SK-N-SH treated with all-trans-retinoic acid at 6 μM for 48 hours (cell line): ENCODE data around the gene SLC35D3.

ENCODE experiments used
- ATAC-seq: fragments of 200-7000 bp; cut with Tn5 transposase; 3 replicates; pipeline ENCODE4 v1.9.1; 2020; ENCODE audit warnings: mild to moderate bottlenecking, moderate library complexity
- ARNTL ChIP-seq: fragments of 450-650 bp; formaldehyde crosslinking; IDR thresholded peaks from 2 replicates; pipeline ENCODE4 v1.5.0; 2020; ENCODE audit warnings: low read depth, mild to moderate bottlenecking, moderate library complexity, borderline replicate concordance
- BACH2 ChIP-seq: fragments of 250-450 bp; sonication (Bioruptor Pico); IDR thresholded peaks from 2 replicates; pipeline ENCODE4 v1.9.0; 2021; ENCODE audit warnings: mild to moderate bottlenecking, borderline replicate concordance
- CSDC2 ChIP-seq: fragments of 250-450 bp; sonication (Bioruptor Pico); IDR thresholded peaks from 2 replicates; pipeline ENCODE4 v1.5.0; 2020; ENCODE audit warnings: mild to moderate bottlenecking, moderate library complexity
- ESRRG ChIP-seq: fragments of 250-450 bp; sonication (Bioruptor Pico); IDR thresholded peaks from 2 replicates; pipeline ENCODE4 v1.6.1; 2021; ENCODE audit warnings: mild to moderate bottlenecking
- GLIS3 ChIP-seq: fragments of 250-450 bp; sonication (Bioruptor Pico); IDR thresholded peaks from 2 replicates; pipeline ENCODE4 v1.5.0; 2020; ENCODE audit warnings: mild to moderate bottlenecking, moderate library complexity
- ISL1 ChIP-seq: fragments of 250-450 bp; sonication (Bioruptor Pico); IDR thresholded peaks from 2 replicates; pipeline ENCODE4 v2.1.2; 2022; ENCODE audit warnings: mild to moderate bottlenecking, moderate library complexity
- OSR1 ChIP-seq: fragments of 250-450 bp; sonication (Bioruptor Pico); IDR thresholded peaks from 2 replicates; pipeline ENCODE4 v1.8.0; 2022; ENCODE audit warnings: moderate library complexity, mild to moderate bottlenecking, inconsistent platforms
- POU6F1 ChIP-seq: fragments of 250-450 bp; sonication (Bioruptor Pico); IDR thresholded peaks from 2 replicates; pipeline ENCODE4 v1.8.0; 2021; ENCODE audit warnings: low read depth, mild to moderate bottlenecking, moderate library complexity, borderline replicate concordance
- PPARA ChIP-seq: fragments of 250-450 bp; sonication (Bioruptor Pico); IDR thresholded peaks from 2 replicates; pipeline ENCODE4 v1.5.0; 2020; ENCODE audit warnings: mild to moderate bottlenecking, borderline replicate concordance
- RARB ChIP-seq: fragments of 250-450 bp; sonication (Bioruptor Pico); IDR thresholded peaks from 2 replicates; pipeline ENCODE4 v1.8.0; 2021; ENCODE audit warnings: mild to moderate bottlenecking, moderate library complexity
- TCF4 ChIP-seq: fragments of 250-450 bp; sonication (Bioruptor Pico); IDR thresholded peaks from 2 replicates; pipeline ENCODE4 v1.8.0; 2021; ENCODE audit warnings: mild to moderate bottlenecking, moderate library complexity, borderline replicate concordance
- TOX ChIP-seq: fragments of 250-450 bp; sonication (Bioruptor Pico); IDR thresholded peaks from 2 replicates; pipeline ENCODE4 v1.8.0; 2021; ENCODE audit warnings: mild to moderate bottlenecking, moderate library complexity, borderline replicate concordance
- ZC3H10 ChIP-seq: fragments of 250-450 bp; sonication (Bioruptor Pico); IDR thresholded peaks from 2 replicates; pipeline ENCODE4 v1.5.1; 2021; ENCODE audit warnings: mild to moderate bottlenecking, moderate library complexity
- ZFP3 ChIP-seq: fragments of 250-450 bp; sonication (Bioruptor Pico); IDR thresholded peaks from 2 replicates; pipeline ENCODE4 v1.5.0; 2020; ENCODE audit warnings: mild to moderate bottlenecking, moderate library complexity
- ZFP30 ChIP-seq: fragments of 450-650 bp; formaldehyde crosslinking; IDR thresholded peaks from 2 replicates; pipeline ENCODE4 v1.5.0; 2022; ENCODE audit warnings: mild to moderate bottlenecking, moderate library complexity
- ZNF565 ChIP-seq: fragments of 450-650 bp; formaldehyde crosslinking; conservative IDR thresholded peaks from 2 replicates; pipeline ENCODE4 v1.5.0; 2020; ENCODE audit warnings: low read depth, mild to moderate bottlenecking, moderate library complexity
- ZNF70 ChIP-seq: fragments of 450-650 bp; formaldehyde crosslinking; IDR thresholded peaks from 2 replicates; pipeline ENCODE4 v1.5.0; 2020; ENCODE audit warnings: mild to moderate bottlenecking, moderate library complexity
- ZNF8 ChIP-seq: fragments of 450-650 bp; formaldehyde crosslinking; IDR thresholded peaks from 2 replicates; pipeline ENCODE4 v1.5.0; 2020; ENCODE audit warnings: mild to moderate bottlenecking, moderate library complexity
- TF ChIP-seq, protein P1 (sequence below): fragments of 250-450 bp; sonication (Bioruptor Pico); IDR thresholded peaks from 2 replicates; pipeline ENCODE4 v1.5.0; 2020; ENCODE audit warnings: mild to moderate bottlenecking, moderate library complexity
- TF ChIP-seq, protein P2 (sequence below): fragments of 250-450 bp; sonication (Bioruptor Pico); IDR thresholded peaks from 2 replicates; pipeline ENCODE4 v1.5.1; 2020; ENCODE audit warnings: low read depth, mild to moderate bottlenecking, moderate library complexity
- TF ChIP-seq, protein P3 (sequence below): fragments of 250-450 bp; sonication (Bioruptor Pico); IDR thresholded peaks from 2 replicates; pipeline ENCODE4 v1.8.0; 2020; ENCODE audit warnings: mild to moderate bottlenecking, moderate library complexity, borderline replicate concordance
- TF ChIP-seq, protein P4 (sequence below): fragments of 250-450 bp; sonication (Bioruptor Pico); IDR thresholded peaks from 2 replicates; pipeline ENCODE4 v1.5.1; 2021; ENCODE audit warnings: mild to moderate bottlenecking, moderate library complexity

SLC35D3 gene

DNA sequence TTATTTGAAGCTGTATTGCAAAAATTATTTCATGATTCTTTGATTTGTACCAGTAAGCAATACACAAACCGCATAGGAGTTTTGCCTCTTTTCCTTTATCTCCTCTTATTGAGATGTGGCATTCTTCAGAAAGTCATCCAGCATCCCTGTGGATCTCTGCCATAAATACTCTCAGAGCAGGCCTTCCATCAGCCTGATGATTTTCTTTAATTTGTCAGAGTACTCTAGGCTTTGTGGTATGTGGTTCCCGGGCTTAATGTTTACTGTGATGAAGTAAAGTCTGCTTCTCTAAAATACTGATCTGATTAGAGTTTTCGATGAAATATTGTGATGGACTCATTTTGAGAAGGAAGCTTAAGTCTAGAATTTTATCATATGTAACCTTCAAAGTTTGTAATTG, 31.1 kb upstream of the SLC35D3 start:
- TF ChIP-seq ZFP3 (CRISPR knock-in tag) = peak; percentile 69; the same call in 1 of the 2 replicates
- TF ChIP-seq GLIS3 (CRISPR knock-in tag) = 0 out of 2 replicates have a peak, but pooled peaks have one; percentile 60
- TF ChIP-seq ARNTL = no peak
- peak; percentile 84 for TF ChIP-seq ISL1
- TF ChIP-seq, all 23 proteins: peak for 3
- ATAC-seq = peak; percentile 57

GRCh38 chr6:136893187-136893586, 28.9 kb upstream of the SLC35D3 start:
- ATAC-seq = no peak
- TF ChIP-seq, protein P1, sequence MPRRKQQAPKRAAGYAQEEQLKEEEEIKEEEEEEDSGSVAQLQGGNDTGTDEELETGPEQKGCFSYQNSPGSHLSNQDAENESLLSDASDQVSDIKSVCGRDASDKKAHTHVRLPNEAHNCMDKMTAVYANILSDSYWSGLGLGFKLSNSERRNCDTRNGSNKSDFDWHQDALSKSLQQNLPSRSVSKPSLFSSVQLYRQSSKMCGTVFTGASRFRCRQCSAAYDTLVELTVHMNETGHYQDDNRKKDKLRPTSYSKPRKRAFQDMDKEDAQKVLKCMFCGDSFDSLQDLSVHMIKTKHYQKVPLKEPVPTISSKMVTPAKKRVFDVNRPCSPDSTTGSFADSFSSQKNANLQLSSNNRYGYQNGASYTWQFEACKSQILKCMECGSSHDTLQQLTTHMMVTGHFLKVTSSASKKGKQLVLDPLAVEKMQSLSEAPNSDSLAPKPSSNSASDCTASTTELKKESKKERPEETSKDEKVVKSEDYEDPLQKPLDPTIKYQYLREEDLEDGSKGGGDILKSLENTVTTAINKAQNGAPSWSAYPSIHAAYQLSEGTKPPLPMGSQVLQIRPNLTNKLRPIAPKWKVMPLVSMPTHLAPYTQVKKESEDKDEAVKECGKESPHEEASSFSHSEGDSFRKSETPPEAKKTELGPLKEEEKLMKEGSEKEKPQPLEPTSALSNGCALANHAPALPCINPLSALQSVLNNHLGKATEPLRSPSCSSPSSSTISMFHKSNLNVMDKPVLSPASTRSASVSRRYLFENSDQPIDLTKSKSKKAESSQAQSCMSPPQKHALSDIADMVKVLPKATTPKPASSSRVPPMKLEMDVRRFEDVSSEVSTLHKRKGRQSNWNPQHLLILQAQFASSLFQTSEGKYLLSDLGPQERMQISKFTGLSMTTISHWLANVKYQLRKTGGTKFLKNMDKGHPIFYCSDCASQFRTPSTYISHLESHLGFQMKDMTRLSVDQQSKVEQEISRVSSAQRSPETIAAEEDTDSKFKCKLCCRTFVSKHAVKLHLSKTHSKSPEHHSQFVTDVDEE (CRISPR knock-in tag) = no peak
- no peak for TF ChIP-seq ZNF8 (CRISPR knock-in tag)
- no peak for TF ChIP-seq TOX (CRISPR knock-in tag)
- no peak for TF ChIP-seq RARB (CRISPR knock-in tag)
- TF ChIP-seq TCF4 (CRISPR knock-in tag) = no peak
- no peak for TF ChIP-seq GLIS3 (CRISPR knock-in tag)
- no peak for TF ChIP-seq BACH2 (CRISPR knock-in tag)
- no peak for TF ChIP-seq ZFP30
- TF ChIP-seq, protein P2, sequence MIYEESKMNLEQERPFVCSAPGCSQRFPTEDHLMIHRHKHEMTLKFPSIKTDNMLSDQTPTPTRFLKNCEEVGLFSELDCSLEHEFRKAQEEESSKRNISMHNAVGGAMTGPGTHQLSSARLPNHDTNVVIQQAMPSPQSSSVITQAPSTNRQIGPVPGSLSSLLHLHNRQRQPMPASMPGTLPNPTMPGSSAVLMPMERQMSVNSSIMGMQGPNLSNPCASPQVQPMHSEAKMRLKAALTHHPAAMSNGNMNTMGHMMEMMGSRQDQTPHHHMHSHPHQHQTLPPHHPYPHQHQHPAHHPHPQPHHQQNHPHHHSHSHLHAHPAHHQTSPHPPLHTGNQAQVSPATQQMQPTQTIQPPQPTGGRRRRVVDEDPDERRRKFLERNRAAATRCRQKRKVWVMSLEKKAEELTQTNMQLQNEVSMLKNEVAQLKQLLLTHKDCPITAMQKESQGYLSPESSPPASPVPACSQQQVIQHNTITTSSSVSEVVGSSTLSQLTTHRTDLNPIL (CRISPR knock-in tag) = no peak

DNA sequence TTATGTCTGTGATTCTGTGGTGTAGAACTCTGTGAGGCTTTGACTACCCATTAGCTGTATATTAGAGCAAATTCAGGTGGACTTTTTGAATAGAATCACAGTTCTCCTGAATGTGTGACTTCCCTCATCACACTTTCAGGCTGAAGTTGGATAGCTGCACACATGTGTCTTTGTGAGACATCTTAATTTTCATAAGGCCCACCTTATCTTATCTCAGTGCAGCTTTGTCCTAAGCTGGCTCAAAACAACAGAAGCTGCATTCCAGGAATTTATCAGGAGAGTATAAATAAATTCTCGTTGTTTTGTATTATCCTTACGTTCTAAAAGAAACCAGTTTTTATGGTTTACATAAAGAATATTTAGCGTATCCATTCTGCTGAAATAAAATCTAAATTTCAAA, 26.2 kb upstream of the SLC35D3 start:
- no peak for ATAC-seq
- TF ChIP-seq TCF4 (CRISPR knock-in tag) (no peak), ZNF70 (CRISPR knock-in tag) (no peak), OSR1 (CRISPR knock-in tag) (no peak), GLIS3 (CRISPR knock-in tag) (no peak)
- TF ChIP-seq, protein P1 (CRISPR knock-in tag) = no peak
- TF ChIP-seq, protein P3, sequence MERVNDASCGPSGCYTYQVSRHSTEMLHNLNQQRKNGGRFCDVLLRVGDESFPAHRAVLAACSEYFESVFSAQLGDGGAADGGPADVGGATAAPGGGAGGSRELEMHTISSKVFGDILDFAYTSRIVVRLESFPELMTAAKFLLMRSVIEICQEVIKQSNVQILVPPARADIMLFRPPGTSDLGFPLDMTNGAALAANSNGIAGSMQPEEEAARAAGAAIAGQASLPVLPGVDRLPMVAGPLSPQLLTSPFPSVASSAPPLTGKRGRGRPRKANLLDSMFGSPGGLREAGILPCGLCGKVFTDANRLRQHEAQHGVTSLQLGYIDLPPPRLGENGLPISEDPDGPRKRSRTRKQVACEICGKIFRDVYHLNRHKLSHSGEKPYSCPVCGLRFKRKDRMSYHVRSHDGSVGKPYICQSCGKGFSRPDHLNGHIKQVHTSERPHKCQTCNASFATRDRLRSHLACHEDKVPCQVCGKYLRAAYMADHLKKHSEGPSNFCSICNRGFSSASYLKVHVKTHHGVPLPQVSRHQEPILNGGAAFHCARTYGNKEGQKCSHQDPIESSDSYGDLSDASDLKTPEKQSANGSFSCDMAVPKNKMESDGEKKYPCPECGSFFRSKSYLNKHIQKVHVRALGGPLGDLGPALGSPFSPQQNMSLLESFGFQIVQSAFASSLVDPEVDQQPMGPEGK (CRISPR knock-in tag) = no peak

GRCh38 chr6:136897071-136897470, 25.0 kb upstream of the SLC35D3 start:
- no peak for ATAC-seq
- TF ChIP-seq, protein P2 (CRISPR knock-in tag) = no peak

- ATAC-seq = no peak
- no peak for TF ChIP-seq POU6F1 (CRISPR knock-in tag)
- TF ChIP-seq, protein P4, sequence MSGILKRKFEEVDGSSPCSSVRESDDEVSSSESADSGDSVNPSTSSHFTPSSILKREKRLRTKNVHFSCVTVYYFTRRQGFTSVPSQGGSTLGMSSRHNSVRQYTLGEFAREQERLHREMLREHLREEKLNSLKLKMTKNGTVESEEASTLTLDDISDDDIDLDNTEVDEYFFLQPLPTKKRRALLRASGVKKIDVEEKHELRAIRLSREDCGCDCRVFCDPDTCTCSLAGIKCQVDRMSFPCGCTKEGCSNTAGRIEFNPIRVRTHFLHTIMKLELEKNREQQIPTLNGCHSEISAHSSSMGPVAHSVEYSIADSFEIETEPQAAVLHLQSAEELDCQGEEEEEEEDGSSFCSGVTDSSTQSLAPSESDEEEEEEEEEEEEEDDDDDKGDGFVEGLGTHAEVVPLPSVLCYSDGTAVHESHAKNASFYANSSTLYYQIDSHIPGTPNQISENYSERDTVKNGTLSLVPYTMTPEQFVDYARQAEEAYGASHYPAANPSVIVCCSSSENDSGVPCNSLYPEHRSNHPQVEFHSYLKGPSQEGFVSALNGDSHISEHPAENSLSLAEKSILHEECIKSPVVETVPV = no peak
- no peak for TF ChIP-seq CSDC2 (CRISPR knock-in tag)
- TF ChIP-seq ZNF565 (CRISPR knock-in tag) = no peak
- no peak for TF ChIP-seq ARNTL
- no peak for TF ChIP-seq ZC3H10 (CRISPR knock-in tag)
- no peak for TF ChIP-seq PPARA
- no peak for TF ChIP-seq ZNF70 (CRISPR knock-in tag)
- TF ChIP-seq ISL1 = no peak
- TF ChIP-seq ESRRG (CRISPR knock-in tag) = no peak
Observed at GRCh38 chr6:136901212-136901784, 20.8 kb upstream of the SLC35D3 start.
